Measurements from ENCODE around the gene PSMD1.

Gene PSMD1

DNA sequence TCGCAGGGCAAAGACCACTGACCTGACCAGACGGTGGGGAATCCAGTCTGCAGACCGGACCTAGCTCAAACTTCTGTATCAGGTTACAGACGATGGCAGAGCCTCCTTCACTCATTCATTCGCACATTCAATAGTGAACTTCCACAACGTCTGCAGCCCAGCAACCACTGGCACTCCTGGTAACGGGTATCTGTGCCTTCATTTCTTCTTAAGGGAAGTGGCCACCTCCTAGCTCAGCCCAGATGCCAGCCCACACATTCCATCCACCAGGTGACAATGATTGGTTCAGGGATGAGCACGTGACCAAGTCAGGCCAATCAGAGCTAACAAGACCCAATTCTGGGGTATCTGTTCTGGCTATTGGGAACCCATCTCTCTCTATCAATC is 125.8 kb downstream of the PSMD1 start:
- no peaks in the 10 kb centered on the region for H3K36me3 ChIP-seq (ENCODE audit: control insufficient read depth, insufficient read depth, low read length)
- H3K27me3 ChIP-seq (ENCODE audit: control insufficient read depth, insufficient read depth, low read length), result no peaks in the 10 kb centered on the region
- H3K4me3 ChIP-seq (ENCODE audit: low read length), result no peak overlapping the region
- no peak overlapping the region for H3K9ac ChIP-seq (ENCODE audit: low read length)
- H3K4me1 ChIP-seq (ENCODE audit: control insufficient read depth, insufficient read depth, low read length), result peaks cover 6% of the 10 kb centered on the region
- H3K27ac ChIP-seq (ENCODE audit: low read depth, low read length), result no peak overlapping the region

DNA sequence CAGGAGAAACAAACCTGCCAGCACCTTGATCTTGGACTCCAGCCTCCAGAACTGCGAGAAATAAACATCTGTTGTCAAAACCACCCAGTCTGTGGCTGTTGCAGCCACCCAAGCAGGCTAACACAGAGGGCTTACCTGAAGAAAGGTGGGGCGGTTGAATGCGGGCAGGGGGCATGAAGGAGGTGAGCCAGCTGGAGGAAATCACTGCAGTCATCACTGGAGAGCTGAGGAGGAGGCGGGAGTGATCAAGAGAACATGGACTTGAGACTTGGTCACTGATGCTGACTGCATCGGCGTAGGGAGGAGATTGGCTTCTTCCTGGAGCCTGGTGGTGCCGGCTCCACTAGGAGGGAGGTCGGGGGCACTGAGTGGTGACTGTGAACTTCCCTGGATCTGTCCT is 127.2 kb downstream of the PSMD1 start:
- H3K4me1 ChIP-seq (ENCODE audit: control insufficient read depth, insufficient read depth, low read length), result peaks cover 6% of the 10 kb centered on the region

DNA sequence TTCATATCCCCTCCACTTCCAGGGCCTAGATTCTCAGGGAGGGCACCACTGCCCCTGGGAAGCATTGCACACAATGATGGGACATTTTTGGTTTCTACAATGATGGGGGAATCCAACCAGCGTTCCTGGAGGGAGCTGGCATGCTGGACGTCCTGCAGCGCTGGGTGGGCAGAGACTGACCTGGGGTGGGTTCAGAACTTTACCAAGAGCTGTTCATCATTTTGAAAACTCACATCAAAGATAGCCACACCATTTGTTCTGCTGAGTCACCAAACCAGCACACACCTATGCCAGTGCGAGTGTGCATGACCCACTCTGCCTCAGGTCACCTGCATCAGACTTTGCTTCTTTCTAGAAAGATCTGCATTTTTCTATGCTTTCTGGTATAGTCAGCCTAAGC is 127.7 kb downstream of the PSMD1 start:
- H3K4me1 ChIP-seq (ENCODE audit: control insufficient read depth, insufficient read depth, low read length), result peaks cover 6% of the 10 kb centered on the region
- no peak overlapping the region for H3K27ac ChIP-seq (ENCODE audit: low read depth, low read length)

More for the DNA sequence above, 127.2 kb downstream of the PSMD1 start:
- Histone ChIP-seq H3K9ac (ENCODE audit: low read length) (no peak overlapping the region), H3K36me3 (ENCODE audit: control insufficient read depth, insufficient read depth, low read length) (no peaks in the 10 kb centered on the region), H3K27ac (ENCODE audit: low read depth, low read length) (no peak overlapping the region), H3K4me3 (ENCODE audit: low read length) (no peak overlapping the region), H3K27me3 (ENCODE audit: control insufficient read depth, insufficient read depth, low read length) (no peaks in the 10 kb centered on the region)

DNA sequence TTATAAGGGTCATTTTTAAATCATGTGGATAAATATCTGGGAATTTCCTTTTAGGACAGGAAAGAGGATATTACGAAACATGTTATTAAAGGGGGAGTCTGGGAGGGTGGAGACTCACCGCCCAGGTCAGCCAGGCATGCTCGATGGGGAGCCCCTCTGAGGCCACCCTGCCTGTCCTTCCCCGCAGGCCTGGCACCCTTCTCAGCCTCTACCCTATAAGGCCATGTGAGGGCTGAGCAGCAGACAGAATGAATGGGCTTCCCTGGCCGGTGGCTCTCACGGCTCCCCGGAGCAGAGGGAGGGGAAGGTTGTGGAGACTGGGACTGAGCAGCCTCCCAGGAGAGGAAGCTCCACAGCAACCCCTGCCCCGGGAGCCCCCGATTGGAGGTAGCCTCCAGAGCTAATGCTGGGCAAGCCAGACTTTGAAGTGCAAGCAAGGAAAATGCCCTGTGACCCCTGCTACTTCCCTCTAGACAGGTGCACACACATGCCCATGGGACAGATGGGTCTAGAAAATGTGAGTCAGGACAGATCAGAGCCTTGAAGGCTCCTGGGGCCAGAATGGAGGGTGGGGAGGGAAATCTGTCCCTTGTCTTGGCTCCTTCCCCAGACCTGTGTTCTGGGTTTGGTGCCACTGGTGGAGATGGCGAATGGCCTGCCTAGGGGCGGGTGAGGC is 128.5 kb downstream of the PSMD1 start:
- no peaks in the 10 kb centered on the region for H3K27me3 ChIP-seq (ENCODE audit: control insufficient read depth, insufficient read depth, low read length)
- no peak overlapping the region for H3K4me3 ChIP-seq (ENCODE audit: low read length)
- no peaks in the 10 kb centered on the region for H3K36me3 ChIP-seq (ENCODE audit: control insufficient read depth, insufficient read depth, low read length)
- no peak overlapping the region for H3K27ac ChIP-seq (ENCODE audit: low read depth, low read length)
- H3K4me1 ChIP-seq (ENCODE audit: control insufficient read depth, insufficient read depth, low read length), result peaks cover 6% of the 10 kb centered on the region
- no peak overlapping the region for H3K9ac ChIP-seq (ENCODE audit: low read length)

More for the DNA sequence above, 127.7 kb downstream of the PSMD1 start:
- H3K9ac ChIP-seq (ENCODE audit: low read length), result no peak overlapping the region
- no peaks in the 10 kb centered on the region for H3K36me3 ChIP-seq (ENCODE audit: control insufficient read depth, insufficient read depth, low read length)
- no peak overlapping the region for H3K4me3 ChIP-seq (ENCODE audit: low read length)
- H3K27me3 ChIP-seq (ENCODE audit: control insufficient read depth, insufficient read depth, low read length), result no peaks in the 10 kb centered on the region

DNA sequence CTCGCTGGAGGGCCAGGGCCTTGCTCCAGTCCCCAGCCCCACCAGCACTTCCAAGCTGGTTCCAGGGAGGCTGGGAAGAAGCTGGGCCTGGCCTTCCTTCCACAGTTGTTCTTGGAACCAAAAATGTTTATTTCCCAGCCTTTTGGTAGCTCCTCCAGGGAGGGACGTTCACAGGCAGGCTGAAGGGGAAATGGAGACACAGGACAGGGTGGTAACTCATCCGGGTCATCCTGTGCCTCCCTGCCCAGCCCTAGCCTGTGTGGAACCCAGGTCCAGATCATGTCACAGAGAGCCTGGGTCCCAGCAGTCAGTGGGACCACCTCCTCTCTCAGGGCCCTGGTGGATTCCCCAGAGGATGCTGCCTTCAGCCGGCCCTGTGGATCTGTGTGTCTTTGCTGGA is 129.2 kb downstream of the PSMD1 start:
- H3K27ac ChIP-seq (ENCODE audit: low read depth, low read length), result no peak overlapping the region
- H3K4me3 ChIP-seq (ENCODE audit: low read length), result no peak overlapping the region
- peaks cover 6% of the 10 kb centered on the region for H3K4me1 ChIP-seq (ENCODE audit: control insufficient read depth, insufficient read depth, low read length)
- H3K27me3 ChIP-seq (ENCODE audit: control insufficient read depth, insufficient read depth, low read length), result no peaks in the 10 kb centered on the region
- no peak overlapping the region for H3K9ac ChIP-seq (ENCODE audit: low read length)
- H3K36me3 ChIP-seq (ENCODE audit: control insufficient read depth, insufficient read depth, low read length), result no peaks in the 10 kb centered on the region

DNA sequence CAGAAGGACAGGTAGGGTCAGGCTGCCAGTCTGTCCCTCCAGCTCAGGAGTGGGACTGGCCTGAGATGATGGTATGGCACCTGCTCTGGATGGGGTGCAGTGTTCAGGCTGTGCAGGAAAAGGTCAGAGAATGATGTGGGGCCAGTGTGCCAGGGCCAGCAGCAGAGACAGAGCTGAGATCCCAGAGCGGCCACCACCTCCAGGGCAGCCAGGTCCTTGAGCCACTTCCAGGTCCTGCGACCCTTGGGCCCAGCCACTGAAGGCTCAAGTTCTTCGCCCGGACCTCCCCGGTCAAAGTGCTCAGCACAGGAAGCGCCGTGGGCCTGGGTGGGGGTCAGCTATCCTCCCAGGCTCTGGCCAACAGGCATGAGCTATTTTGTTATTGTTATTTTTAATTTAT is 129.7 kb downstream of the PSMD1 start:
- no peaks in the 10 kb centered on the region for H3K27me3 ChIP-seq (ENCODE audit: control insufficient read depth, insufficient read depth, low read length)
- H3K27ac ChIP-seq (ENCODE audit: low read depth, low read length), result no peak overlapping the region
- H3K36me3 ChIP-seq (ENCODE audit: control insufficient read depth, insufficient read depth, low read length), result no peaks in the 10 kb centered on the region
- no peak overlapping the region for H3K4me3 ChIP-seq (ENCODE audit: low read length)
- H3K4me1 ChIP-seq (ENCODE audit: control insufficient read depth, insufficient read depth, low read length), result peaks cover 6% of the 10 kb centered on the region
- H3K9ac ChIP-seq (ENCODE audit: low read length), result no peak overlapping the region

DNA sequence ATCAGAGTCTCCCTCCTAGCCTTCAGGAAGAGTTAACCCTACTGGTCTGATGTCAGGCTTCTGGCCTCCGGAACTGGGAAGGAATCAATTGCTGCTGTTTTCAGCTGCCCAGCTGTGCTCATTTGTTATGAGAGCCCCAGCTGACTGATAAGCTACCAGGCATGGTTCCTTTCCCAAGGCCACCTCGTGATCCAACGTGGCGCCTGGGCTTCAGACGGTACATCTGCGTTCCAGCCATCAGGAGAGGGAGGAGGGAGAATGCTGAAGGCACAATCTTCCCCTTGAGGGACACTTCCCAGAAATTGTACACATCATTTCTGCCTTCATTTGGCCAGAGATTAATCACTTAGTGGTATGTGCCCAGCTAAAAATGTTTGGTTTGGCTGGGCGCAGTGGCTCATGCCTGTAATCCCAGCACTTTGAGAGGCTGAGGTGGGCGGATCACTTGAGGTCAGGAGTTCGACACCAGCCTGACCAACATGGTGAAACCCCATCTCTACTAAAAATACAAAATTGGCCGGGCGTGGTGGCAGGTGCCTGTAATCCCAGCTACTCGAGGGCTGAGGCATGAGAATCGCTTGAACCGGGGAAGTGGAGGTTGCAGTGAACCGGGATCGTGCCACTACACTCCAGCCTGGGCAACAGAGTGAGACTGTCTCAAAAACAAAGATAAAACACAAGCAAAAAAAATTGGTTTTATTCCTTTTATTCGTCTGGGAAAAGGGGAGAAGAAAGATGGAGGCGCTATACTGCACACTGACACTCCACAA is 131.3 kb downstream of the PSMD1 start:
- no peaks in the 10 kb centered on the region for H3K36me3 ChIP-seq (ENCODE audit: control insufficient read depth, insufficient read depth, low read length)
- no peaks in the 10 kb centered on the region for H3K27me3 ChIP-seq (ENCODE audit: control insufficient read depth, insufficient read depth, low read length)
- no peak overlapping the region for H3K4me3 ChIP-seq (ENCODE audit: low read length)
- no peak overlapping the region for H3K9ac ChIP-seq (ENCODE audit: low read length)
- no peak overlapping the region for H3K27ac ChIP-seq (ENCODE audit: low read depth, low read length)
- H3K4me1 ChIP-seq (ENCODE audit: control insufficient read depth, insufficient read depth, low read length), result peaks cover 15% of the 10 kb centered on the region

DNA sequence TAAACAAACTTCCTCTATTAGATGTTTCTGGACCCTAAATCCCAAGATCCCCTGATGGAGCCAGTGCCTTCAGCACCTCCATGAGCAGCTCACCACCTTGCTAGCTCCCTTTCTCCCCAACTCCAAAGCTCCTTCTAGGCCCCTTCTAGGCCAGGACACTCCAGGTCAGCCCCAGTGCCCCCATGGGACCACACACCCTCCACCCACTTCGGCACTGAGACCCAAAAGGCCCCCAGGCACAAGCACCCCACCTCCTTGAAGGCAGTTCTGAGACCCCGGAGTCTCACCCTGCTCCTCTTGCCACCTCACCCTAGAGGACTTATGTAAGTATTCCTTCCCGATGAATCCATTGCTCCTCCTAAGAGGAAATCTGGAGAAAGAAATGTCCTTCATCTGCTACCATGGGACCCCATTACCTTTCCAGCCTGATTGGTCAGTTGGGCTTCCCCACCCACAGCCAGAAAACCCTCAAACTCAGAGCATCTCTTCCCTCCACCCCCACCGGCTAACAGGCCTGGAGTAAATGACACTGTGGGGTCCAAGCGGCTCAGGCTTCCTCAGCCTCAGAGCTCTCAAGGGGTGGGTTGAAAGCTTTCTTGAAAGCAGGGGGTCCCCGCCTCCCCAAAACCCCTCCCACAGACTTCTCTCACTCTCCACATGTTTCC is 132.0 kb downstream of the PSMD1 start:
- no peak overlapping the region for H3K27ac ChIP-seq (ENCODE audit: low read depth, low read length)
- H3K27me3 ChIP-seq (ENCODE audit: control insufficient read depth, insufficient read depth, low read length), result no peaks in the 10 kb centered on the region
- H3K9ac ChIP-seq (ENCODE audit: low read length), result no peak overlapping the region
- peaks cover 15% of the 10 kb centered on the region for H3K4me1 ChIP-seq (ENCODE audit: control insufficient read depth, insufficient read depth, low read length)
- H3K36me3 ChIP-seq (ENCODE audit: control insufficient read depth, insufficient read depth, low read length), result no peaks in the 10 kb centered on the region
- H3K4me3 ChIP-seq (ENCODE audit: low read length), result no peak overlapping the region

DNA sequence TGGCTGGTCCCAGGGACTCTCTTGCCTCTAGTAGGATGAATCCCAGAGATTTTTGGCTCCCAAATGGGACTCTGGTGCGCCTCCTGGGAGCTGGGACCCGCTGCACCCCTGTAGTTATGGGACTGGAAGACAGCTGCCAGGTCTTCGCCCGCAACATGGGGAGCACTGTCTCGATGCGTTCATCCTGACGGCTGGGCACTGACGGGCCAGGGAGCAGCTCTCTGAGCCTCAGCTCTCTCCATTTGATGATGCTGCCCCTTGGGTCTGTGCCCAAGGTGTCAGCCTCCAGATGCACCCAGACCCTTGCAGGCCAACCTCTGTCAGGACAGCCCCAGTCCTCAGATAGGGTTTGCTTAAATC is 132.5 kb downstream of the PSMD1 start:
- H3K36me3 ChIP-seq (ENCODE audit: control insufficient read depth, insufficient read depth, low read length), result no peaks in the 10 kb centered on the region
- H3K27ac ChIP-seq (ENCODE audit: low read depth, low read length), result peak overlapping the region; percentile 95
- no peak overlapping the region for H3K4me3 ChIP-seq (ENCODE audit: low read length)
- H3K4me1 ChIP-seq (ENCODE audit: control insufficient read depth, insufficient read depth, low read length), result peaks cover 15% of the 10 kb centered on the region
- H3K27me3 ChIP-seq (ENCODE audit: control insufficient read depth, insufficient read depth, low read length), result no peaks in the 10 kb centered on the region
- no peak overlapping the region for H3K9ac ChIP-seq (ENCODE audit: low read length)

DNA sequence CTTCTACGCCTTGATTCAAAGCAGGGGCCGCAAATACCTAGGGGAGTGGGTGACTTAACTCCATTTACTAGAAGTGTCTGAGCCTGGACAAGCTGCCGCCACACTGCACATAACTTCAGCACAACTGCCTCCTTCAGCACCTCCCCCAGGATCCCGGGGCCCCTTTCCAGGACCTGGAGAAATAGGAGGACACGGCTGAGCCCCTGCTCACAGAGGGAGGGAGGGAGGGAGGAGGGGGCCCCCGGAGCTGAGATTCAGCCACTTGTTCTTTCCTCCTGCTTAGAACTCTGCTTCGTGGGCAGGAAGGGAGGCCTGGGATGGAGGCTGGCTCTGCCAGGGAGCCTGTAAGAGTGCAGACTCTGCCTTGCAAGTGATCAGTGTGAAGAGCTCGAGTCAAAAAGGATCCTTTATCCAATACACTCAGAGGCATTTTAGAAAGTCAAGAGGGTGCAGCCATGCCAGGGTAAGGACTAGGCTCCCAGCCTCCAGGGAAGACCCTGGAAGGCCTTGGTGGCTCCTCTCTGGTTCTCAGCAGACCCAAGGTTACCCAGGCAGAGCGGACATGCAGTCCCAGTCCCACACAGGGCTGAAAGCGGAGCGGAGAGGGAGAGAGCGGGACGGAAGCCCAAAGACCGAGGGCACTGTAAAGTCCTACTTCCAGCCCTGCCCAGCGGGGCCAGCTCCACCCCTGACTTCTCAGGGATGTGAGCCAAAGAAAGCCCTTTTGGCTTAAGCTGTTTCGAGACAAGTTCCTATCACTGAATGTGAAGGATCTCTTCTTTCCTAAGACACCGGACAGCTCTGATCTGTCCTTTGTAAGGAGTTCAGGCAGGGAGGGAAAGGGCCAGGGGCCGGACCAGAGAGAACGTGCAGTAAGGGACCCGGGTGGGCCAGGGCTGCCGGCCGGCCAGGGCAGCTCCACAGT is 133.2 kb downstream of the PSMD1 start:
- peak overlapping the region; percentile 54 for H3K4me3 ChIP-seq (ENCODE audit: low read length)
- no peaks in the 10 kb centered on the region for H3K27me3 ChIP-seq (ENCODE audit: control insufficient read depth, insufficient read depth, low read length)
- peak overlapping the region; percentile 95 for H3K27ac ChIP-seq (ENCODE audit: low read depth, low read length)
- H3K4me1 ChIP-seq (ENCODE audit: control insufficient read depth, insufficient read depth, low read length), result peaks cover 15% of the 10 kb centered on the region
- H3K9ac ChIP-seq (ENCODE audit: low read length), result no peak overlapping the region
- no peaks in the 10 kb centered on the region for H3K36me3 ChIP-seq (ENCODE audit: control insufficient read depth, insufficient read depth, low read length)

DNA sequence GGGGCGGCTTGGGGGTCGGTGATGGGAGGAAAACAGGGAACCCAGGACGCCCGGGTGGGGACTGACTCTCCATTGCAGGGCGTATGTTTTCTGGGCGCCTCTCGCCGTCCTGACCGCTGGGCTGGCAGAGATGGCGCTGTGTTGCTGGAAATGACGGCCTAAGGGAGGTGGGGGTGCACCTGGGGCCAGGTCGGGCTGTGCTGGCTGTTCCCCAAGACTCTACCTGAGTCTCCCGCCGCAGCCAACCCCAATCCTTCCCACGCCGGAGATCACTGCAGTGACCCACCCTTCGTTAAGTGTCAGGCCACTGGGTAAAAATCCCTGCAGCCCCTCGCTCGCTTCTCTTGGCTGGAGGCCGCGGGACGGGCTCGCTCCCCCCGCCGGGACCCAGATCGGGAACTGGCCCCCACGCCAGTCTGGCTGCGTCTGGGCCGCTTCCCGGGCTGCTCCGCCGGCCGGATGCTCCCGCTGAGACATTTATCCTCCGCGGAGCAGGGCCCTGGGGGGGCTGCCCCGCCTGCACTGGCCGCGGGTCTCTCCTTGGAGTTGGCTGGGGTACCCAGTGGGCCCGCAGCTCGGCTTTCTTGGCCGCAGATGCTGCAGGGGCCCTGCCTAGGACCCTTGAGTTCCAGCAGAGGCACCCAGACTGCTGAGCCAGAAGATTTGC is 134.0 kb downstream of the PSMD1 start:
- peak overlapping the region; percentile 54 for H3K4me3 ChIP-seq (ENCODE audit: low read length)
- no peaks in the 10 kb centered on the region for H3K36me3 ChIP-seq (ENCODE audit: control insufficient read depth, insufficient read depth, low read length)
- H3K9ac ChIP-seq (ENCODE audit: low read length), result no peak overlapping the region
- peaks cover 10% of the 10 kb centered on the region for H3K4me1 ChIP-seq (ENCODE audit: control insufficient read depth, insufficient read depth, low read length)
- peak overlapping the region; percentile 95 for H3K27ac ChIP-seq (ENCODE audit: low read depth, low read length)
- no peaks in the 10 kb centered on the region for H3K27me3 ChIP-seq (ENCODE audit: control insufficient read depth, insufficient read depth, low read length)

Data from rectal smooth muscle tissue (tissue), 1 donor.